Measurements from ENCODE around the gene DHRS12.

Gene DHRS12

DNA sequence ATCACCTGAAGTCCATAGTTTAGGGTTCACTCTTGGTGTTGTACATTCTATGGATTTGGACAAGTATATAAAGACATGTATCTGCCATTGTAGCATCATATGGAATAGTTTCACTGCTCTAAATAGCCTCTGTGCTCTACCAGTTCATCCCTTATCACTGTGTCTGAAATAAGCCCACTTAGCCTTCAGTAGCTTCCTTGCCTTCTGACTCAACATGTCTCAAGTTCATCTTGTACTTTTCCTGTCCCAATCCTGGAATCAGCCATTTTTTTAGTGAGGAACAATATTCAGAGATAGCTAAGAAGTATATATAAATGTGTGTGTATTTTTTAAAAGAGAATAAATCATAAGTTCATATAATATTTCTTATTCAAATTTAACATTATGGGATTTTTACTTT is 79.2 kb downstream of the DHRS12 start:
- no peak for DNase-seq

DNA sequence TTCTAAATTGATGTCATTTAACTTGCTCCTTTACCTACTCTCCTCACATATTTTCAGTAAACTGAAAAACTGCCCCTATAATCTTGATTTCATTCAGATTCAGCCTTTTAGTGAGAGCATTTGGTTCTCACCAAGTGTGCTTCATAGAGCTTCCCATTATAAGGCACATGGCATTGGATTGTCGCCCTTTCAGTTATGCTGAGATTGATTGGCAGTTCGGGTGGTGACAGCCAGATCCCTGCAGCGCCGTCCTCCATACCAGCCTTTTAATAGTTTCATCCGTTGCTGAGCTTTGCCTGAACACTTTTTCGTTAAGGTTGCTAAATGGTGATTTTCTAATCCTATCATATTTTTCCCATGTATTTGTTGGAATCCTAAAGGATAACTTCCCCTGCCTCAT is 80.4 kb downstream of the DHRS12 start:
- DNase-seq, result no peak

DNA sequence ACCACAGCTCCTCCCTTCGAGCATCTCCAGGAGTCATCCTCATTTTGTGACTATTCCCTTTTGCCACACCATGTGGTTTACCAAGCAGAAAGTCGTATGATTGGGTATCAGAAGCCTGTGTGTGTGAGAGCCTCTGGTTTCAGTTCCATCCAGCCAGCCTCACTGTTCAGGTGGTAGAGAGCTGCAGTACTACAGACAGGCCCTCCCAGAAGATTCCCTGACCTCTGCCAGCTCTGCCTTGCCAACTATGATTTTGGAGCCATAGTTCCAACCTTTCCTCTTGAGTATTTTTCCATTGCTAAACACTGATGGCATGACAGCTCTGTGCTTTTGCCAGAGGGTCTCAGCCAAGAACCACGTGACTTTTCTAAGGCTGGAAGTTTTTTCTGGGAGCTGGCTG is 82.5 kb downstream of the DHRS12 start:
- DNase-seq, result no peak

DNA sequence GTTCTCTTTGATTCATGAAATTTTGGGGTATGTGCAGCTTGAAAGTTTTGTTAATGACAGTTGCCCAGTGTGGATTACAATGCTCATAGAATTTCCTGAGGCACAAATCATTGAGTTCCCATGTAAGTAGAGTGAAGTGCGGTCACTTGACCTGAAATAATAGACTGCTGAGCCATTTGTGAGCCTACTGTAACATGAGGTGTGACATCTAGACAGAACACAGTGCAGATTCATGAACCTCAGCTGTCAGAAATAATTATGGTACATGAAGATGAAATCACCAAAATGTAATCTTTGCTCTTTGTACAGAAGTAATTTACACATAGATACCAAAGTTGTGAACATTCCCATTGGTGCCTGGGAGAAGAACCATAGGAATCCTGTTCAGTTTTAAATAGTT is 84.6 kb downstream of the DHRS12 start:
- DNase-seq, result no peak

Measured in suppressor macrophage (primary cell).